SK-N-SH (cell line): ENCODE data around the gene KBTBD4.

Source experiments
- CTCF ChIP-seq: fragments of 200-600 bp; sonication (generic); IDR thresholded peaks from 2 replicates; pipeline ENCODE4 v1.6.1; 2017; ENCODE audit warnings: antibody characterized with exemption, mild to moderate bottlenecking, moderate library complexity
- EP300 ChIP-seq, 2 experiments: IDR thresholded peaks; 2 replicates each; pipeline versions ENCODE4 v1.4.0 to v1.6.1; 2012; ENCODE audit warnings: borderline replicate concordance in 1 of 2, low read depth in 1 of 2, low read length in 1 of 2

- TF ChIP-seq CTCF: peak; percentile 83
- TF ChIP-seq EP300 (IDR thresholded peaks at IDR 0.05; ENCODE audit: borderline replicate concordance in 1 of 2, low read depth in 1 of 2, low read length in 1 of 2): no peak
These were observed 38.1 kb upstream of the KBTBD4 start for GRCh38 chr11:47616726-47617416.
